ENCODE measurements around the gene AATK. TPM values are rescaled to one million over a fixed set of nuclear protein-coding genes. Genes with fewer than 3 reads are reported as not detected.

AATK gene
- total RNA-seq, 1 donor from 2014 or later: 8.9 TPM

GRCh38 chr17:81196505-81197408 is 30.7 kb upstream of the AATK start:
- DNase-seq (ENCODE audit: extremely low read depth, low read depth, low spot score): peak; percentile 20

GRCh38 chr17:81195941-81196495 is 30.0 kb upstream of the AATK start:
- no peak for DNase-seq (ENCODE audit: extremely low read depth, low read depth, low spot score)

DNA sequence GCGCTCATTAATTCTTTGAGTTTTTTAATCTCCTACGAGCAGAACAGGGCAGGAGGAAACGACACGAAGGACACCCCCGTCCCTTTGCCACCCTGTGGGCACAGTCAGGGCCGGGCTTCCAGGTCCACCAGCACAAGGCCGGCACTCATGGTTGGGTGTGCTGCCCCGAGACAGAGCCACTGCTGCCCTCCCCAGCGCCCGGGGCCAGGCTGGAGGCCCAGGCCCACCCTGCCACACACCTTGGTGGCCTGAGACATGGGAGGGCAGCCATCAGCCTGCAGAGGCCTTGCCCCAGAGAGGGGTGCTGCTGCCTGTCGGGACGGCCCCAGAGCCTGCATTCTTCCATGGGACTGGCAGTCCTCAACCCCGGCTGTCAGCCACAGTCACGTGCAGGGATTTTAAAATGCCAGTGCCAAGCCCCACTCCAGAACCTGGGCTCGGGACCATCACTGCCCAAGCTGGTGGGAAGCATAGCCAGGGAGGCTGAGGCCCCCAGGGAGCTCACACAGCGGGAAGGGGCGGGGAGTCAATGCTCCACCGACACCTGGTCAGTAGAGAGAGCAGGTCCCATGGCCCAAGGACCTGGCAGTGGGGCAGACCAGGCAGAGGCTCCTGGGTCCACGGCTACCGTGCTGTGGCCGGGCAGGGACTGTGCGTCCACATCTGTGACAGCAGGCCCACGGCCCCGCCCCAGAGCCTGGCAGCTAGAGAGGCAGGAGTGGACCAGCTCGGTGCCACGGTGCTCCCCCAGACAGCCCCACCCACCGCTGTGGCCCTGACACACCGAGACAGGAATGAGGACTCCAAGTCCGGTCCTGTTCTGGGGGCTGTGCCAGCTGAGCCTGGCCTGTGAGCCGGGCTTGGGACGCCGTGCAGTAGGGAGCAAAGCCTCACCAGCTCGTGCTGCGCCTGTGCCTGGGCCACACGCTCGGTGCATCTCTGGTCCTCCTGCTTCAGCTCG is 29.2 kb upstream of the AATK start:
- no peak for DNase-seq (ENCODE audit: extremely low read depth, low read depth, low spot score)

DNA sequence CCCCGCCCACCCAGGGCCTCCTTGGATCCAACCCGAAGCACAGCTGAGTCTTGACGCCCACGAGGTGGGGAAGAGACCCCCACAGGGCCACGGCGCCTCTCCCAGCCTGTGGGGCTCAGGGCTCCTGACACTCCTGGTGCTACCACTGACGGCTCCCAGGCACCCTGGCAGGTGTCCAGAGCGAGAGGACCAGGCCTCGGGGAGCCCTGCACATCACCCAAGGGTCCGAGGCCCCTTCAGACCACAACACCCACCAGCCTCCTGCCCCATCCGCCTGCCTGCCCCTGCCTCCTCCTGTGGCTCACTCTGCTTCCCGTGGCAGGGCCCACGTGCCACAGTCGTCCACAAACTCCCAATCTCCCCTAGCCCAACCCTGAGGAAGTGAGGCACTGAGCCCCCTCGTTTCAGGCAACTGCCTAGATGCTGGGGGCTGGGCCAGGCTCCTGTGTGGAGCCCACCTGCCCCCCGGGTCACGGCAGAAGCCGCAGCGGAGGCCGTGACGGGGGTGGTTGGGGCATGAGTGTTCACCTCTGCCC is 28.3 kb upstream of the AATK start:
- no peak for DNase-seq (ENCODE audit: extremely low read depth, low read depth, low spot score)

DNA sequence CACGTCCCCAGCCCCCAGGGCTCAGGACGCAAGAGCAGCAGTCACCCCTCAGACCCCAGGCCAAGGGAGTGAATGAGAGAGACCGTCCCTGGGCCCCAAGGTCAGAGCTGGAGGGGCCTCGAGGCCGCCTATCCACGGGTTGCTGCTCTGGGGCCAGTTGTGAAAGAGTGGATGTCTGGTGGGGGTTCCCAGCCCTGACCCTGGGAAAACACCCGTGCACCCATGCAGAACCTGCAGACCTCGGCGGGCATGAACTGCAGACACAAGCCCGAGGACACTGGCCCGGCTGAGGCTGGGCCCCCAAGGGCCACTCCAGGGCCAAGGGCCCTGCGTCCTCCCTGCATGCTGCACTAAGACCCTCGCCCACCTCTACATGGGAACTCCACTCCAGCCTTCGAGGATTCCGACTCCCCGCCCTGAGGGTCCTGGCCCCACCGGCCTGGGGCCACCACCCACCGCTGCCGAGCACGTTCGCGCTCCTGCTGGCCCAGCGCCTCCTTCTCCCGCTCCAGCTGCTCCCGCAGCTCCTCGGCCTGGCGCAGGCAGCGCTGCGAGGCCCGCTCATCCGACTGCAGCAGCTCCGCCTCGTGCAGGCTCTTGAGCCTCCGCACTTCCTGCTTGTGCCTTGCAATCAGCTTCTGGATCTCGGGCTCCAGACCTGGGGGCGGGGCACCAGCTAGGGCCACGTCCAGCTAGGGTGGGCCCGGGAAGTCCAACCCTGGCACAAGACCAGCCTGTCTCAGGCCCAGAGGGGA is 27.6 kb upstream of the AATK start:
- no peak for DNase-seq (ENCODE audit: extremely low read depth, low read depth, low spot score)

- DNase-seq (ENCODE audit: extremely low read depth, low read depth, low spot score): no peak
Observed at GRCh38 chr17:81193051-81193410, 27.0 kb upstream of the AATK start.

DNA sequence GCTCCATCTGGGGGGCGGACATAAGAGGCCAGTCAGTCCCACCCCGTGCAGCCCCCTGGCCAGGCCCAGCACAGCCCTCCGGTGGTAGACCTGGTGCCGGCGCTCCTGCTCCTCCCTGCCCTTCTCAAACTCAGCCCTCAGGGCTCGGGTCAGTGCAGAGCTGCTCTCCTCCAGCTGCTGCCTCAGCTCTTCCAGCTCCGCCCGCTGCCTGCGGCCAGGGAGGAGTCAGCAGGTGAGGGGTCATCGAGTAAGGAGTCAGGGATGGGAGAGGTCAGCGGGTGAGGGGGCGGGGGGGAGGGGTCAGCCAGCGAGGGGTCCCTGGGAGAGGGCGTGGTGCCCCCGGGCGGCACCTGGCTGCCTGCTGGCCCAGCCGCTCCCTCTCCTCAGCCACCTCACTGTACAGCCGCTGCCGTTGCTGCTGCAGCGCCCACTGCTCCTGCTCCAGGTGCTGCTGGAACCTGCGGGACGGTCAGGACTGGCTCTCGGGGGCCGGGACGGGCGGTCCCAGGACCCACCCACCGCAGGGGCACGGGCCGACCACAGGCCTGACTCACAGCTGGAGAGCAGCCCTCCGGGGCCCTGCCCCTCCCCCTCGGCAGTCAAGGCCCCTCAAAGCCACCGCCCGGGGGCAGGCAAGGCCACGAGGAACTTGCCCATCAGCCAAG is 26.5 kb upstream of the AATK start:
- DNase-seq (ENCODE audit: extremely low read depth, low read depth, low spot score): no peak

DNA sequence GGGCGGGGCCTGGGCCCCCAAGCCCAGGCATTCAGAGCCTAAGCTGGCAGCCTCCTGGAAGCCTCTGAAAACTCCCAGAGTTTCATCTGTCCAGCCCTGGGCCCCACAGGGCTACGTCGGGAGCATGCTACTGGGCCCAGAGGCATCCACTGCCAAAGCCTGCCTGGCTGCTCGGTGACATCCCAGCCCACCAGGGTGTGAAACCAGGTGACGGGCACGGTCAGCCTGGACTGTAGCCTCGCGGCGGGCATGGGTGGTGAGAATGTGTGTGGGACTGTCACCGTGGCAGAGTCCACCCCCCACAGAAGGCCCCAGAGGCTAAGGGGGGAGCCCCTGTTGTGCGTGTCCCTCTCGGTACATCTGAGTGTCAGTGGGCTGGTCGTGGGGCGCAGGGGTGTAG is 25.6 kb upstream of the AATK start:
- DNase-seq (ENCODE audit: extremely low read depth, low read depth, low spot score): no peak

- no peak for DNase-seq (ENCODE audit: extremely low read depth, low read depth, low spot score)
Observed at GRCh38 chr17:81191116-81191515, 25.1 kb upstream of the AATK start.

GRCh38 chr17:81190591-81190990 is 24.6 kb upstream of the AATK start:
- DNase-seq (ENCODE audit: extremely low read depth, low read depth, low spot score): no peak

DNA sequence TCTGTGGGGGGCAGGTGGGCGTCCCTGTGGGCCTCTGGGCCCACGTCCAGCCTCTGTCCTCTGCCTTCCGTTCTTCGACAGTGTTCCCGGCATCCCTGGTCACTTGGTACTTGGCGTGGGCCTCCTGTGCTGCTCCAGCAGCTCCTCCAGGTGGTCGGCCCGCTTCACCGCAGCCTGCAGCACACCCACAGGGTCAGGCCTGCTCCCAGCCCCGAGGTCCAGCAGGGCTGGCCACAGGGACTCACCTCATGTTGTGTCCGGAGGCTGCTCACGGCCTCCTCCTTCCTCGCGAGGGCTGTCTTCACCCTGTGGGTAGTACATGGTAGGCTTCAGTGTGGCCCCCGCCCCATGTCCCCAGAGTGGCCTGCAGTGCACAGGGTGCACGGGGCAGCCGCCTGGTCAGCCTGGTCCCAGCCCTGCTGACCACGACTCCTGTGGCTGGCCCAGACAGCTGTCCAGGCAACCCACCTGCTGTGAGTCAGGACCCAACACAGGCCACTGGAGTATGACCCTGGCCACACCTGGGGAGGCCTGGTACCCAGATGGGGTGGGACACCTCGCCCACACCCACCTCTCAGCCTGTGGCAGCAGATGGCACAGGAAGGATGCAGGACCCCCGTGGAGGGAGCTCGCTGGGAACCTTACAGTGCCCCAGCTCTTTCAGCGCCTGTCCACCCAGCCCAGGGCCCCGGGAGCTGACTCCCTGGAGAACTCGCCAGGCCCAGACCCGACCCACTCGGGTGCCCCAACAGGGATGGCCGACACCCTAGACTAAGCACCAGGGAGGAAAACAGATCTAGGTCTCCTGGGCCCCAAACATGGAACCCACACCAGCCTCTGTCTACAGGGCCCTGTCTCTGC is 23.9 kb upstream of the AATK start:
- no peak for DNase-seq (ENCODE audit: extremely low read depth, low read depth, low spot score)

DNA sequence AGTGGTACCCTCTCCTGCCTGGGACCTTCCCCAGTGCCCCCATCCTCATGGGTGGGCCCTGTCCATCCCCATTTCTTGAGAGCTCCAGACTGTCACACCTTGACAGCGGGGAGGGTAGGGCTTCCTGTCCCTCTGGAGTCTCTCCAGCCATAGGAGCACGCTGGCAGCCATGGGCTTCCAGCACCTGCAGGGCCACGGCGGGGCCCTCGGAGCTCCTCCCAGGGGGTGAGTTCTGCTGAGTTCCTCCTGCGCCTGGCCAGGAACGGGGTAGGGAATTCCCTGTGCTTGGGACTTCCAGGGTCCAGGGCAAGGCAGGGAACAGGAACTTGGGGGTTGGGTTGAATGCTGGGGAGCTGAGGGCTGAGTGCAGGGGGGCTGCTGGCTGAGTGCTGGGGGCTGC is 23.0 kb upstream of the AATK start:
- no peak for DNase-seq (ENCODE audit: extremely low read depth, low read depth, low spot score)

DNA sequence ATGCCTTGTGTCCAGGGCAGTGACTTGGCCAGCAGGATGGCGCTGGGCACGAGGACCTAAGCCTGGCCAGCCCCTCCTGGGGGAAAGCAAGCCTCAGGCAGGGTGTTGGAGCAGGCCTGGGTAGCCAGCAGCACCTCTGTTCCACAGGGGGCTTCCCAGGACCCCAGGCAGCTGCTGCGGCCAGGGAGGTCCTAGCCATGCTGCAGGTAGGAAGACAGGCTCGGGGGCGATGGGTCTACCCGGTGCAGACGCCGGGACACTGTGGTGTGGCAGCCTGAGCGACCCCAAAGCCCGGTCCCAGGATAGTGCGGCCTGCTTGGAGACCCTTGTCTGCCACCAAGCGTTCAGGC is 22.4 kb upstream of the AATK start:
- DNase-seq (ENCODE audit: extremely low read depth, low read depth, low spot score): no peak

DNA sequence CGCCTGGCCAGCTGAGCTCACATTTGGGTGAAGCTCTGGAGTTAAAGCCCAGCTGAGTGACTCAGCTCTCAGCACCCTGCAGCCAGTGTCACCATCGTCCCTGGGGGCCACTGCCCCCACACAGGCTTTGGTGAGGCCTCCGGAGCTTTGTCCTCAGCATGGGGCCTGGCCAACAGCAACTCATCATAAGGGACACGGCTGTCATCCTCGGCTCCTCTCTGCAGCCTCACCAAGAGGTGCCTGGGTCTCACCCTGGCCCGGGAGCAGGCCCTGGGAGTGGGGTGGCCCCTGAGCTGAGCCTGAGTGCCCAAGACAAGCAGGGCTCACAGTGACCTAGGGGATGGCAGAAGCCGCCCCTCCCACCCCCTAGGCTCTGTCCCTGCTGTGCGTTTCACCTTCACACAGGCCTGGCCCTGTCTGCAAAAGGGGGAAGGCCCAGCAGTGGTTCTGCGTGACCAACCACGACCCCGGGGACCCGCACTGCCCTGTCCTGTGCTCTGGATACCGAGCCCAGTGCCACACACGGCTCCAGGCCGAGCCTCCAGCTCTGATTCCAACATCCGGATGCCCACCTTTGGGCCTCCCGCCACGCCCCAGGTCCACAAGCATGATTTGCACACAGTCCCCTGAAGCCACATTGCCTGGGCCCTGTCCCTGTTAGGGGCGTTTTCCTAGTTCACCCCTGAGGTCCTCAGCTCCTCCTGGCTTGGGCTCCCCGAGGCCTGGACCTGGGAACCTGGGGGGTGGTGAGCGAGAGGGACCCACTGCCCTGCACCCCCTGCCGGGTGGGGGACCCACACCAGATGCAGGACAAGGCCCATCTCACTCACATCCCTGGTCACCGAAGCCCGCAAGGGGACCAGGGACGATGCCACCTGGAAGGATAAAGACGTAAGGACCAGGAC is 21.8 kb upstream of the AATK start:
- DNase-seq (ENCODE audit: extremely low read depth, low read depth, low spot score): no peak

GRCh38 chr17:81187120-81187519 is 21.1 kb upstream of the AATK start:
- DNase-seq (ENCODE audit: extremely low read depth, low read depth, low spot score): no peak

- DNase-seq (ENCODE audit: extremely low read depth, low read depth, low spot score): no peak
Observed at GRCh38 chr17:81186203-81186602, 20.2 kb upstream of the AATK start.

DNA sequence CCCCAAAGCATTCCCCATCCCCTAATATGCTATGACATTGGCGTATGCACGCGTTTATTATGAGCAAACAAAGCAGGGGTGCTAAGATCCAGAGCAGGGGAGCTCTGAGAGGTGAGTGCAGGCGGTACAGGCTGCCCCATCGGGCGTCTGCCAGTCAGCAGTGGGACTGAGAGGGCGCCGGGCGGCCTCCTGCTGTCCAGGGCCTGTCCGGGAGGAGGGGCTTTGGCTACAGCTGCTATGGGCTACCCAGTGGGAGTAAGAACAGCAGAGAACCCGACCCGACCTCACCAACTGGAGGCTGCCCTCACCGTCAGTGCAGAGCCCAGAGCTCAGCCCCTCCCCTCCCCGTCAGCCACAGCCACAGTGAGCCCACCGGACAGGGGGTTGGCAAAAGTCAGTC is 18.5 kb upstream of the AATK start:
- DNase-seq (ENCODE audit: extremely low read depth, low read depth, low spot score): no peak

GRCh38 chr17:81183807-81184206 is 17.8 kb upstream of the AATK start:
- no peak for DNase-seq (ENCODE audit: extremely low read depth, low read depth, low spot score)
